Epithelial cell of esophagus (primary cell): ENCODE data around the gene GAREM1.

ENCODE experiments used
- DNase-seq: peaks from one replicate; pipeline ENCODE4 v3.0.0; 2010; ENCODE audit warnings: low read depth
- H3K4me3 ChIP-seq: 2 replicates; pipeline ENCODE4 v1.5.1; 2011; ENCODE audit warnings: mild to moderate bottlenecking, low read length, control low read depth
- TF ChIP-seq, protein P1 (sequence below): IDR thresholded peaks from 2 replicates; pipeline ENCODE4 v1.5.1; 2011; ENCODE audit warnings: low read depth, mild to moderate bottlenecking, low read length, control low read depth, inconsistent platforms; ENCODE audit not compliant: insufficient read depth; ENCODE audit errors: missing control alignments

The GAREM1 gene

GRCh38 chr18:32261003-32261402, 209.7 kb downstream of the GAREM1 start:
- H3K4me3 ChIP-seq, result no peak overlapping the region
- DNase-seq, result peak; percentile 9
- TF ChIP-seq, protein P1, sequence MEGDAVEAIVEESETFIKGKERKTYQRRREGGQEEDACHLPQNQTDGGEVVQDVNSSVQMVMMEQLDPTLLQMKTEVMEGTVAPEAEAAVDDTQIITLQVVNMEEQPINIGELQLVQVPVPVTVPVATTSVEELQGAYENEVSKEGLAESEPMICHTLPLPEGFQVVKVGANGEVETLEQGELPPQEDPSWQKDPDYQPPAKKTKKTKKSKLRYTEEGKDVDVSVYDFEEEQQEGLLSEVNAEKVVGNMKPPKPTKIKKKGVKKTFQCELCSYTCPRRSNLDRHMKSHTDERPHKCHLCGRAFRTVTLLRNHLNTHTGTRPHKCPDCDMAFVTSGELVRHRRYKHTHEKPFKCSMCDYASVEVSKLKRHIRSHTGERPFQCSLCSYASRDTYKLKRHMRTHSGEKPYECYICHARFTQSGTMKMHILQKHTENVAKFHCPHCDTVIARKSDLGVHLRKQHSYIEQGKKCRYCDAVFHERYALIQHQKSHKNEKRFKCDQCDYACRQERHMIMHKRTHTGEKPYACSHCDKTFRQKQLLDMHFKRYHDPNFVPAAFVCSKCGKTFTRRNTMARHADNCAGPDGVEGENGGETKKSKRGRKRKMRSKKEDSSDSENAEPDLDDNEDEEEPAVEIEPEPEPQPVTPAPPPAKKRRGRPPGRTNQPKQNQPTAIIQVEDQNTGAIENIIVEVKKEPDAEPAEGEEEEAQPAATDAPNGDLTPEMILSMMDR, result peak; percentile 35

DNA sequence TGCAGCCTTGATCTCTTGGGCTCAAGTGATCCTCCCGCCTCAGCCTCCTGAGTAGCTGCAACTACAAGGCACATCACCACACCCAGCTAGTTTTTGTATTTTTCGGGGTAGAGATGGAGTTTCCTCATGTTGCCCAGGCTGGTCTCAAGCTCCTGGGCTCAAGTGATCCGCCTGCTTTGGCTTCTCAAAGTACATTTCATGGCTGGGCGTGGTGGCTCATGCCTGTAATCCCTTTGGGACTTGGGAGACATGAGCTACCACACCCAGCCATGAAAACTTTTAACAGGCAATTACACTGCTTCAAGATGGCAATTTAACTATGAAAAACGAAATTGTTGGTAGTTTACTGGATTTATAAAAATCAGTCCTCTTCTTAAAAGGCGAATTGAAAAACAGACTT, 211.1 kb downstream of the GAREM1 start:
- H3K4me3 ChIP-seq, result no peak overlapping the region
- DNase-seq, result no peak
- TF ChIP-seq, protein P1, result no peak

DNA sequence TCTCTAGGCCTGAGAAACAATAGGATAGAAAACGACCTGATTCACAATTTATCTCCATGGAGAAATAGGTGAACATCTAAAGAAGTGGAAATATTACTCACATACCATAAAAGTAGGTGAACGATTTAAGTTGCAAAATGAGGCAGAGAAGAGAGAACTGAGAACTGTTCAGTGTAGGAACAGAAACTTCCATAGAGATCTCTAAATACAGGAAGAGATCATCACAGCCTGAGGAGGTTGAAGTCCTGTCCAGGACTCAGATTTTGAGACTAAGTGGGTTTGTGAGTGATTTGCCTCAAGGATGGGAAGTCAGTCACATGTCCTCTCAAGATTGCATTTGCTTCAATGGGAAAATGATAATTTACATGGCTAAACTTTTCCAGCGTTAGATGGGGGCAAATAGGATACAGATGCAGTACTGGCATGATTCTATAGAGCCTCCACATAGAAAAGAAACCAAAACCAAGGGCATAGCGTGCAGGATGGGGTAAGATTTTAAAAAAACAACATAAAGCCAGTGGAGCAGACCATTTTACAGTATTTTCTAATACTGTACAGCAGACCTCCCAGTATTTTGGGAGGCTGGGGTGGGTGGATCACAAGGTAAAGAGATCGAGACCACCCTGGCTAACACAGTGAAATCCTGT, 212.0 kb downstream of the GAREM1 start:
- H3K4me3 ChIP-seq, result no peak overlapping the region

GRCh38 chr18:32258148-32258547, 212.5 kb downstream of the GAREM1 start:
- DNase-seq, result no peak
- TF ChIP-seq, protein P1, result no peak
- no peak overlapping the region for H3K4me3 ChIP-seq

More for the DNA sequence above, 212.0 kb downstream of the GAREM1 start:
- TF ChIP-seq, protein P1, result no peak
- no peak for DNase-seq

- TF ChIP-seq, protein P1, result no peak
These were observed 213.4 kb downstream of the GAREM1 start for GRCh38 chr18:32257084-32257785.

DNA sequence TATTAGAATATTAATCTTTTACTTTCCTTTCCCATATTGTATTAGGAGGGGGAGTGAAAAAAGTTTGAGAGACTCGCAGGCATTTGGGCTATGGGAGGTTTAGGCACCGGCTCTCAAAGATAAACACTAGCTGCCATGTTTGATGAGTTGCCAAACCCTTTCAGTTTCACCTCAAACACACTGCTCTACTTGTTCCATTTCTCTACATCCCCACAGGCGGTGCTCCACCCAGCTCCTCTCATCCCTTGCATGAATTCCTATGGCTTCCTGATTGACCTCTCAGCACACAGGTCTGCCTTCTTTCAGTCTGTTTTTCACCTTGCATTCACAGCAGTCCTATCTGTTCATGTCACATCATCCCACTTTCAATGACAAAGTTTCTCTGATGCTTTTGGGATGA, 215.1 kb downstream of the GAREM1 start:
- TF ChIP-seq, protein P1, result no peak

More at GRCh38 chr18:32257084-32257785, 213.4 kb downstream of the GAREM1 start:
- H3K4me3 ChIP-seq, result no peak overlapping the region
- DNase-seq, result peak; percentile 51

More for the DNA sequence above, 215.1 kb downstream of the GAREM1 start:
- DNase-seq, result no peak
- H3K4me3 ChIP-seq, result no peak overlapping the region
